ENCODE data around the gene AOPEP. TPM values are rescaled to one million over a fixed set of nuclear protein-coding genes. Genes with fewer than 3 reads are reported as not detected.

The AOPEP gene
- polyA plus RNA-seq, 1 donor from 2014 or later = 10.0 TPM

DNA sequence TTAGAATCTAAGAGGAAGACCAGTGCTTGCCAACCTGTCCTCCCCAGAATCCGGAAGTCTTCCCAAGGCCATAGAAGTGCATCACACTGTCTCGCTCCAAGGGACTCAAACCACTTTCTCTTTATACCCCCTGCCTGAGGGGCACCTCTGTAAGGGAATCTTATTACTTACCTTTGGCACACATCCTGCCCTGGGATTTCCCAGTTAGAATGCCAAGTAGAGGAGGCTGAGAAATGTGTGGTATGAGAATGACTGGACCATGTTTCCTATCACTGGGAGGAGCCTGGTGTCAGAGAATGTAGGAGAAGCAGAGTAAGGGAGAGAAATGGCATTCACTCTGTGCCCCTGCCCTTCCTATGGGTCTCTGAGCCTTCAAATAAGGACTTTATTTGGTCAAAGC is 85.8 kb downstream of the AOPEP start:
- H3F3A ChIP-seq (ENCODE audit: insufficient read depth, low read length, poor library complexity, severe bottlenecking) = no peaks in the 10 kb centered on the region
- peaks cover 2% of the 10 kb centered on the region for H3K36me3 ChIP-seq (ENCODE audit: insufficient read depth, low read length)
- no peaks in the 10 kb centered on the region for H3K27me3 ChIP-seq (ENCODE audit: insufficient read depth, low read depth, low read length)
- no peaks in the 10 kb centered on the region for H3K79me2 ChIP-seq (replicated peaks; ENCODE audit: insufficient read depth, low read length)
- H3K9me2 ChIP-seq (ENCODE audit: insufficient read depth, low read length) = no peaks in the 10 kb centered on the region
- no peak overlapping the region for H3K4me3 ChIP-seq (ENCODE audit: low read length)
- no peaks in the 10 kb centered on the region for H4K20me1 ChIP-seq (ENCODE audit: insufficient read depth)
- TF ChIP-seq TAF1 (IDR thresholded peaks at IDR 0.05; ENCODE audit: low read depth) (no peak), RAD21 (conservative IDR thresholded peaks at IDR 0.05) (no peak), SMC3 (conservative IDR thresholded peaks at IDR 0.05; ENCODE audit: poor library complexity) (no peak), EZH2 (IDR thresholded peaks at IDR 0.05; ENCODE audit: borderline replicate concordance, insufficient read depth, low read length, poor library complexity, severe bottlenecking) (no peak), EP300 (conservative IDR thresholded peaks at IDR 0.05; ENCODE audit: poor library complexity, severe bottlenecking) (no peak), POLR2AphosphoS5 (IDR thresholded peaks at IDR 0.05) (no peak), MXI1 (conservative IDR thresholded peaks at IDR 0.05; ENCODE audit: poor library complexity, severe bottlenecking) (no peak)
- TF ChIP-seq, protein P1, sequence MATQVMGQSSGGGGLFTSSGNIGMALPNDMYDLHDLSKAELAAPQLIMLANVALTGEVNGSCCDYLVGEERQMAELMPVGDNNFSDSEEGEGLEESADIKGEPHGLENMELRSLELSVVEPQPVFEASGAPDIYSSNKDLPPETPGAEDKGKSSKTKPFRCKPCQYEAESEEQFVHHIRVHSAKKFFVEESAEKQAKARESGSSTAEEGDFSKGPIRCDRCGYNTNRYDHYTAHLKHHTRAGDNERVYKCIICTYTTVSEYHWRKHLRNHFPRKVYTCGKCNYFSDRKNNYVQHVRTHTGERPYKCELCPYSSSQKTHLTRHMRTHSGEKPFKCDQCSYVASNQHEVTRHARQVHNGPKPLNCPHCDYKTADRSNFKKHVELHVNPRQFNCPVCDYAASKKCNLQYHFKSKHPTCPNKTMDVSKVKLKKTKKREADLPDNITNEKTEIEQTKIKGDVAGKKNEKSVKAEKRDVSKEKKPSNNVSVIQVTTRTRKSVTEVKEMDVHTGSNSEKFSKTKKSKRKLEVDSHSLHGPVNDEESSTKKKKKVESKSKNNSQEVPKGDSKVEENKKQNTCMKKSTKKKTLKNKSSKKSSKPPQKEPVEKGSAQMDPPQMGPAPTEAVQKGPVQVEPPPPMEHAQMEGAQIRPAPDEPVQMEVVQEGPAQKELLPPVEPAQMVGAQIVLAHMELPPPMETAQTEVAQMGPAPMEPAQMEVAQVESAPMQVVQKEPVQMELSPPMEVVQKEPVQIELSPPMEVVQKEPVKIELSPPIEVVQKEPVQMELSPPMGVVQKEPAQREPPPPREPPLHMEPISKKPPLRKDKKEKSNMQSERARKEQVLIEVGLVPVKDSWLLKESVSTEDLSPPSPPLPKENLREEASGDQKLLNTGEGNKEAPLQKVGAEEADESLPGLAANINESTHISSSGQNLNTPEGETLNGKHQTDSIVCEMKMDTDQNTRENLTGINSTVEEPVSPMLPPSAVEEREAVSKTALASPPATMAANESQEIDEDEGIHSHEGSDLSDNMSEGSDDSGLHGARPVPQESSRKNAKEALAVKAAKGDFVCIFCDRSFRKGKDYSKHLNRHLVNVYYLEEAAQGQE (IDR thresholded peaks at IDR 0.05; ENCODE audit: borderline replicate concordance) = no peak
- TF ChIP-seq, protein P2, sequence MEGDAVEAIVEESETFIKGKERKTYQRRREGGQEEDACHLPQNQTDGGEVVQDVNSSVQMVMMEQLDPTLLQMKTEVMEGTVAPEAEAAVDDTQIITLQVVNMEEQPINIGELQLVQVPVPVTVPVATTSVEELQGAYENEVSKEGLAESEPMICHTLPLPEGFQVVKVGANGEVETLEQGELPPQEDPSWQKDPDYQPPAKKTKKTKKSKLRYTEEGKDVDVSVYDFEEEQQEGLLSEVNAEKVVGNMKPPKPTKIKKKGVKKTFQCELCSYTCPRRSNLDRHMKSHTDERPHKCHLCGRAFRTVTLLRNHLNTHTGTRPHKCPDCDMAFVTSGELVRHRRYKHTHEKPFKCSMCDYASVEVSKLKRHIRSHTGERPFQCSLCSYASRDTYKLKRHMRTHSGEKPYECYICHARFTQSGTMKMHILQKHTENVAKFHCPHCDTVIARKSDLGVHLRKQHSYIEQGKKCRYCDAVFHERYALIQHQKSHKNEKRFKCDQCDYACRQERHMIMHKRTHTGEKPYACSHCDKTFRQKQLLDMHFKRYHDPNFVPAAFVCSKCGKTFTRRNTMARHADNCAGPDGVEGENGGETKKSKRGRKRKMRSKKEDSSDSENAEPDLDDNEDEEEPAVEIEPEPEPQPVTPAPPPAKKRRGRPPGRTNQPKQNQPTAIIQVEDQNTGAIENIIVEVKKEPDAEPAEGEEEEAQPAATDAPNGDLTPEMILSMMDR (IDR thresholded peaks at IDR 0.05; ENCODE audit: poor library complexity, severe bottlenecking) = no peak
- H3K9ac ChIP-seq (ENCODE audit: low read length) = no peak overlapping the region
- H3K27ac ChIP-seq (ENCODE audit: low read length) = no peak overlapping the region
- H2AFZ ChIP-seq (ENCODE audit: low read depth, low read length) = no peak overlapping the region
- H3K4me2 ChIP-seq (ENCODE audit: low read length) = no peak overlapping the region
- H3K9me3 ChIP-seq (ENCODE audit: low read length) = no peaks in the 10 kb centered on the region

DNA sequence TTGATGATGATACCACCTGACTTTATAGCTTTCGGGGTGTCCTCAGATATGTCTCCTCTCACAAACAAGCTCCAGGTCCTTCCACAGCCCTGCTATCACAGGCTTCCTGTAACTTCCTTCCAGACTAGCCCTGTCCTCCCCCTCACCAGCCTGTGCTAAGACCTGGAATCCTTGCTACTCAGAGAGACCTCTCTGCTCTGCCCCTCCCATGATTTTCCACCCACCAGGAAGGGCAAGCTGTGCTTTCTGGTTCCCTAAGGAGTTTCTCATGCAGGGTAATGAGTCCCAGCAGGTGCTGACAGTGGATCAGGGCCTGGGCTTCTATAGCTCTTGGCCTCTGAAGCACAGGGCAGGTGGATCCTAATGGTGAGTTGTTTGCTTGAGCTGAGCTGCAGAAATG is 86.9 kb downstream of the AOPEP start:
- Histone ChIP-seq H3F3A (ENCODE audit: insufficient read depth, low read length, poor library complexity, severe bottlenecking) (no peaks in the 10 kb centered on the region), H3K79me2 (replicated peaks; ENCODE audit: insufficient read depth, low read length) (no peaks in the 10 kb centered on the region), H3K9me2 (ENCODE audit: insufficient read depth, low read length) (no peaks in the 10 kb centered on the region), H3K27me3 (ENCODE audit: insufficient read depth, low read depth, low read length) (no peaks in the 10 kb centered on the region), H3K4me3 (ENCODE audit: low read length) (no peak overlapping the region), H3K27ac (ENCODE audit: low read length) (no peak overlapping the region), H4K20me1 (ENCODE audit: insufficient read depth) (no peaks in the 10 kb centered on the region), H3K9me3 (ENCODE audit: low read length) (no peaks in the 10 kb centered on the region), H2AFZ (ENCODE audit: low read depth, low read length) (no peak overlapping the region), H3K9ac (ENCODE audit: low read length) (no peak overlapping the region), H3K4me2 (ENCODE audit: low read length) (no peak overlapping the region), H3K36me3 (ENCODE audit: insufficient read depth, low read length) (no peaks in the 10 kb centered on the region)
- TF ChIP-seq, protein P2 (IDR thresholded peaks at IDR 0.05; ENCODE audit: poor library complexity, severe bottlenecking) = no peak
- no peak for TF ChIP-seq TAF1 (IDR thresholded peaks at IDR 0.05; ENCODE audit: low read depth)
- no peak for TF ChIP-seq RAD21 (conservative IDR thresholded peaks at IDR 0.05)
- no peak for TF ChIP-seq SMC3 (conservative IDR thresholded peaks at IDR 0.05; ENCODE audit: poor library complexity)
- no peak for TF ChIP-seq EP300 (conservative IDR thresholded peaks at IDR 0.05; ENCODE audit: poor library complexity, severe bottlenecking)
- TF ChIP-seq, protein P1 (IDR thresholded peaks at IDR 0.05; ENCODE audit: borderline replicate concordance) = no peak
